Activated CD8-positive, alpha-beta memory T cell treated with anti-CD3 and anti-CD28 coated beads, Interleukin-2, amount 50 U/mL, for 1 hour (primary cell): Measurements from ENCODE around the gene C3.
"Not testable (repeated sequence)": the region's sequence is repeated elsewhere in the genome, so short reads cannot be mapped to it uniquely, and the experiment has no call there.

ENCODE experiments used
- DNase-seq: peaks from one replicate; pipeline ENCODE4 v3.0.0-alpha.2; 2020; ENCODE audit errors: extremely low read depth

C3 gene

DNA sequence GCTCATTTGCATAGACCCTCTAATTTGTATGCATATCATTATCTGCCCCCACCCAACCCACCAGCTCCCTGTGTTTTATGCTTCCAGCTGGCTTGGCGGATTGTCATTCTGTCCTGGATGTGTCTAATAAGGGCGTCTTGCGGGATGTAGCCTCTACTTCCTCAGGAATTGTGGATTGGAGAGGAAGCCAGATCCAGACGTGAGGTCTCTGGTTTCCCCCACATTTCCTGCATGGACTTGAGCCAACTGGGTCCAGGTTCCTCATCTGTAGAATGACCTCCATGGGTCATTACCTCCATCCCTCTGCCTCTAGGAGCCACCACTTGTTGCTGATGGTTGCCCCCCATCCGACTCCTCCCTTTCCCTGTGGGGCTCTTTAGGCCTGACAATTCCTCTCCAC, 57.7 kb downstream of the C3 start:
- DNase-seq: no peak

DNA sequence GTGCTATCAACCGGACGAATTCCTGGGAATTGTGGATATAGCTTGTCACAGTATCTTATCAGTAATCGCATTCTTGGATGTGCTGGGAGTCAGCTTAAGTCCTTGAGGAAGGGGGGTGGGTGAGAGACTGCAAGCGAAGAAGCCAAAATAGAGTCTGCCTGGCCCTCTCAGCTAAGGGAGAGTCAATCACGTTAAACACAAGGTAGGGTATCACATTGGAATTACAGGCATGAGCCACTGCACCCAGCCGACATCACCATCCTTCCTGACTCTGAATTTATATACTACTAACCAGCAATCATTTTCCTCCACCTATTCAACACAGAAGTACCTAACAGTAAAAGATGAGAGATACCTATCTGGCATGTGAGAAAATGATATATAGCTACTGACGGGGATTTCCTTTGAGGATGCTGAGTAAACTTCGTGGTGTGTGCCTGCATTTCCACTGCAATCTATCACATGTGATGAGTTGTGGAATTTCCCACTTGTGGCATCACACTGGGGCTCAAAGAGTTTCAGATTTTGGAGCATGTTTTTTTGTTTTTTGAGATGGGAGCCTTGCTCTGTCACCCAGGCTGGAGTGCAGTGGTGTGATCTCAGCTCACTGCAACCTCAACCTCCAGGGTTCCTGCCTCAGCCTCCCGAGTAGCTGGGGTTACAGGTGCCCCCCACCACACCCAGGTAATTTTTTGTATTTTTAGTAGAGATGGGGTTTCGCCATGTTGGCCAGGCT, 58.8 kb downstream of the C3 start:
- not testable (repeated sequence) for DNase-seq

DNA sequence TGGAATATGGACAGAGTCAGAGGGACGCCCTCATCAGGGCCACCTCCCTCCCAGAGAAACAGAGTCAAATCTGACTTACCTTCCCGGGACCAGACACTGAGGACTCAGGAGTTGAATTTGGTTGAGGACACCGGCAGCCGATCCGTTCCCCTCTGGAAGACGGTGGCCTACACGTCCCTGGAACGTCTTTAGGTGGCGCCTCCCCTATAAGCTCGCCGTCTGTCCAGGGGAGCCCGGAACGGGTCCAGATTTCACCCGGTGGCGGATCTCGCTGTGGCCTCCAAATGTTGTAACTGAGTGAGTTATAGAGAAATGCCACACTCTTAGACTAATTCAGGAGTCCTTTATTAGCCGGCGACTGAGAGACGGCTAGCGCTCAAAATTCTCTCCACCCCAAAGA, 59.5 kb downstream of the C3 start:
- DNase-seq: no peak

DNA sequence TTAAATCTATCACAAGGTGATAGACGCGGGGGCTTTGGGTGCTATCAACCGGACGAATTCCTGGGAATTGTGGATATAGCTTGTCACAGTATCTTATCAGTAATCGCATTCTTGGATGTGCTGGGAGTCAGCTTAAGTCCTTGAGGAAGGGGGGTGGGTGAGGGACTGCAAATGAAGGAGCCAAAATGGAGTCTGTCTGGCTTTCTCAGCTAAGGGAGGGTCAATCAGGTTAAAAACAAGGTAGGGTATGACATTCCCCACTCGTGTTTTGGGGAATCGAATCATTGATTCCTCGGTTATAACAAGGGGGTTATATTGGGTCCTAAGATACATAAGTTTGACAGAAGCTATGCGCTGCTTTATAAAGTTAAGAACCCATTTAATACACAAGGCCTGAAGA, 64.1 kb downstream of the C3 start:
- DNase-seq: not testable (repeated sequence)

DNA sequence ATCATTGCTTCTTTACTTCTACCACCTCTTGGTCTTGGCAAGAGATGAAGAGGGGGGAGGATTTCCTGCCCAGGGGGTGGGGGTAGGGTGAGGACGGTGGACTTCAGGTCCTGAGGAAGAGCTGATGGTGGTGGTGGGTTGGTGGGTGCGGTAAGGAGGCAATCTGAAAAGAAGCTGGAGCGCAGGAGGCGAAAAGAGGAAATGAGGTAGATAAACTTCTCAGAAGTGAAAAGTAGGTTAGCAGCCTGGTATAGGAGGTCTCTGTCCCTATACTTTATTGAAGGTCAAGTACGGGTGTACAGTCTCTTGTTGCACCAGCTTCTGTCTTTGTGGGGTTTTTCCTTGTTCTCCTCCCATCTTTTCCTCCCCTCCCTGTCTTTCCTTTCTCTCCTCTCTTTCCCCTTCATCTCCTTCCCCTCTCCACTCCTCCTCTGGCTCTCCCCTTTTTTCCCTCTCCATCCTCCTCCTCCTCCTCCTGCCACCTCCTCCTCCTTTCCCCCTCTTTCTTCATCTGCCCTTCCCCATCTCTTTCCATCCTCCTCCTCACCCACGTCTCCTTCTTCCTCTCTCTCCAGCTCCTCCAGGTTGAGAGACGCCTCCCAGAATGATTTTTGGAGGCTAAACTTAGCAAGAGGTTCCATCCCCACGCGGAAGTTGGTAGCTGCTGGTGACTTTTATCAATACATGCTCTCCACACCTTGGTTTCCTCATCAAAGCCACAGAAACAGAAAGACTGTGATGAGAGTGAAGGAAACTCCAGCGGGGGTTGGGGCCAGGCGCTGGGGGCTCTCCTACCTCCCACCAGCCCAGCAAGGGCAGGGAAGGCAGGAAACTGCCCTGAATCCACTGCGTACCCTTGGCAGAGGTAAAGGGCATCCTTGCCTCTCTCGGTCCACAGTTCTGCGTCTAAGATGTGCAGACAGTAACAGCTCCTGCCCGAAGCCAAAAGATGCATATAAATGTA, 65.8 kb downstream of the C3 start:
- DNase-seq: no peak

DNA sequence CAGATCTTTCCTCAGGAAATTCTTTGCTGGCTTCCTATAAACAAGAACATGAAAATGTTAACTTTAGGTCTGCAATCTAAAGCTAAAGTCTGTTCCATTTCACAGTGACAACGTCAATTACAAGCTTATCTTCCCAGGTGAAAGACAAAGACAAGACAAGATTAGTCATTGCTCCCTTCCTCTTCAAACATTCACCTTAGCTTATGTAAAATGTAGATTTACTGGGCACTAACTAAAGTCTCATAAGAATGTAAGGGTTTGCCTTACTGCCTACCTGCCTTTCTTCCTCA, 67.7 kb downstream of the C3 start:
- no peak for DNase-seq

DNA sequence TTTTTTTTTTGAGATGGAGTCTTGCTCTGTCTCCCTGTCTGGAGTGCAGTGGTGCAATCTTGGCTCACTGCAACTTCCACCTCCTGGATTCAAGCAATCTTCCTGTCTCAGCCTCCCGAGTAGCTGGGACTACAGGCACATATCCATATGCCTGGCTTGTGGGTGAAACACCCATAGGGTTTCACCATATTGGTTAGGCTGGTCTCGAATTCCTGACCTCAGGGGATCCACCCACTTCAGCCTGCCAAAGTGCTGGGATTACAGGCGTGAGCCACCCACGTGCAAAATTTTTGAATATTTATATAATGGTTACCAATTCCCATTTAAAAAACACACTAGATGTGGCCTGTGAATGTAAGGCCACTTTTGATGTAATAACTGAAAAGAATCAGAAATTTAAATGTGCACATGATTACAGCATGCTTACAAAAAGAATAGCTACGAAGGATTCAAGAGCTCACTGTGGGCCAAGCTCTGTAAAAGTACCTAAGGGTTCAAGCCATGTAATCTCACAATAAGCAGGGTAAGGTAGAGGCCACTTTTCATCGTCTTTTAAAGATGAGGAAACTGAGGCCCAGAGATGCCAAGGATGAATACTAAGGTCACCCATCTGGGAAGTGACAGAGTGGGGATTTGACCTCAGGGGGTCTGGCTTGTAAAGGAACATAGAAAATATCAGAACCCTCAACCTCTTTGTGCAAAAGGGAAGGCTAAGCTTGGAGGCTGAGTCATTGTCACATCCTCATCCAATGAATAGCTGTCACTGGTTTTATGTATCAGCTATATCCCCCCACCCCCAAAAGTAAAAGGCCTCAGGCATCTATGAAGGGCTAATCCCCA, 68.3 kb downstream of the C3 start:
- DNase-seq: no peak

DNA sequence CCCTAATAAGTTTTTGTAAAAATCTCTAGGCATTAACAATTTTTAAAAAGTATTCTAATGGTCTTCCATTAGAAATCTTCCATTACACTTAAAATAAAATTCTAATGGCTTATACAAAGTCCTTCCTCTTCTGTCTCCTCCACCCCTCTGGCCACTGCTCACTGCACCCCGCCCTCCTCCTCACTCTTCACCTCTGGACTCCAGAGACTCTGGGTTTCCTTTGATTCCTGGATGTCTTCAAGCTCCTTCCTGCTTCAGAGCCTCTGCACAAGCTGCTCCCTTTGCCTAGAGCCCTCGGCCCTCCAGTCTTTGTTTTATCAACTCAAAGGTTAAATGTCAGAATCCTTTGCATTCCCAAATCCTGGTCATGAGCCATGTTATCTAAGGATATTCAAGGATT, 71.3 kb downstream of the C3 start:
- no peak for DNase-seq

DNA sequence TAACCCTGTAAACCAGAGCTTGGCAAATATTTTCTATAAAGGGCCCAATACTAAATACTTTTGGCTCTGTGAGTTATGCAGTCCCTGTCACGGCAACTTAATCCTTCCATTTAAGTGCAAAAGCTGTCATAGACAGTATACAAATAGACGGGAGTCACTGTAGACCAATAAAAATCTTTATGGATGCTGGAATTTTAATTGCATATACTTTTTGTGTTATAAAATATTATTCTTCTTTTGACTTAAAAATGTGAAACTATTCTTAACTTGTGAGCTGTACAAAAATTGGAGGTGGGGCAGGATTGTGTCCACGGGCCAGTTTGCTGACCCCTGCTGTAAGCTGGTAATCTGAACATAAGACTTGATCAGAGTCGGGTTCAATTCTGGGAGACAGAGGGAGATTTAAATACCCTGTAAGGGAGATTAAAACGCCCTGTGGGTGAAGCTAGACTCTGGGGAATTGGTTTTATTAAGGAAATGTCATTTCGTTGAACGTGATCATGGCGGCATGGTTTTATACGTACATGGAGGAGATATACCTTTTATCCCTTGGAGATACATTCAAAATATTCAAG, 72.2 kb downstream of the C3 start:
- no peak for DNase-seq

DNA sequence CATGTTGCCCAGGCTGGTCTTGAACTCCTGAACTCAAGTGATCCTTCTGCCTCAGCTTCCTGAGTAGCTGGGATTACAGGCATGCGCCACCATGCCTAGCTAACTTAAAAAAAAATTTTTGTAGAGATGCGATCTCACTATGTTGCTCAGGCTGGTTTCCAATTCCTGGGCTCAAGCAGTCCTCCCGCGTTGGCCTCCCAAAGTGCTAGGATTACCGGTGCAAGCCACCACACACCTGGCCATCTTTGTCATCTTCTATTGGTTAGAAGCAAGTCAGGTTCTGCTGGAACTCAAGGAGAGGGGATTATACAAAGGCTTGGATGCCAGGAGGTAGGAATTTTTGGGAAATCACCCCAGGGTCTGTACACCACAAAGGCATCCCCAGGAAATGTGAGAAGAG, 75.7 kb downstream of the C3 start:
- no peak for DNase-seq

DNA sequence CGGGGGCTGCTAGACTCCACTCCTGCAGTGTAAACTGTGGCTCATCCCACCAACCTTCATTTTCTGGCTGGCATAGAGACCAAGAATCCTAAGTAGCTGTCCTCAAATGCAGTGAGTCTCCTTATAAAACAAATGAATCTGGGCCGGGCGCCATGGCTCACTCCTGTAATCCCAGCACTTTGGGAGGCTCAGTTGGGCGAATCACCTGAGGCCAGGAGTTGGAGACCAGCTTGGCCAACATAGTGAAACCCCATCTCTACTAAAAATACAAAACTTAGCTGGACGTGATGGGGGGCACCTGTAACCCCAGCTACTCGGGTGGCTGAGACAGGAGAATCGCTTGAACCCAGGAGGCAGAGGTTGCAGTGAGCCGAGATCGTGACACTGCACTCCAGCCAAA, 80.1 kb downstream of the C3 start:
- DNase-seq: not testable (repeated sequence)

DNA sequence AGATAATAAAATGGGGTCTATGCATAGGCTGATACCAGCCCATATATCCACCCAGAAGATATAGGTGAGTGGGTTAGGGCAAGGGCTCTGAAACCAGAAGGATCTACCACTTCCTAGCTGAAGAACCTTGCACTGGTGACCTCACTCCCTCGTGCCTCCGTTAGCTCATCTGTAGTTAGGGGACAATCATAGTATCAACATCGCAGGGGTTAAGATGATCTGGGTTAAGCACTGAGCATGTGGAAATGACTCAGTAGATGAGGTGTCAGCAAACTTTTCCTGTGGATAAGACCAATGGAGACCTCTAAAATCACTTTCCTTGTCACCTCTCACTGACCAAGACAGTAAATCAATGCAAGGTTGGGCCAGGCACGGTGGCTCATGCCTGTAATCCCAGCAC, 81.0 kb downstream of the C3 start:
- no peak for DNase-seq

DNA sequence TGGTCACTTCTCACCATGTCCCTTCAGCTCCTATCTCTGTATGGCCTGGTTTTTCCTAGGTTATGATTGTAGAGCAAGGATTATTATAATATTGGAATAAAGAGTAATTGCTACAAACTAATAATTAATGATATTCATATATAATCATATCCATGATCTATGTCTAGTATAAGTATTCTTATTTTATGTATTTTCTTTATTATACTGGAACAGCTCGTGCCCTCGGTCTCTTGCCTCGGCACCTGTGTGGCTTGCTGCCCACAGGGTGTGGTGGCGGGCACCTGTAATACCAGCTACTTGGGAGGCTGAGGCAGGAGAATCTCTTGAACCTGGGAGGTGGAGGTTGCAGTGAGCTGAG, 87.0 kb downstream of the C3 start:
- not testable (repeated sequence) for DNase-seq

DNA sequence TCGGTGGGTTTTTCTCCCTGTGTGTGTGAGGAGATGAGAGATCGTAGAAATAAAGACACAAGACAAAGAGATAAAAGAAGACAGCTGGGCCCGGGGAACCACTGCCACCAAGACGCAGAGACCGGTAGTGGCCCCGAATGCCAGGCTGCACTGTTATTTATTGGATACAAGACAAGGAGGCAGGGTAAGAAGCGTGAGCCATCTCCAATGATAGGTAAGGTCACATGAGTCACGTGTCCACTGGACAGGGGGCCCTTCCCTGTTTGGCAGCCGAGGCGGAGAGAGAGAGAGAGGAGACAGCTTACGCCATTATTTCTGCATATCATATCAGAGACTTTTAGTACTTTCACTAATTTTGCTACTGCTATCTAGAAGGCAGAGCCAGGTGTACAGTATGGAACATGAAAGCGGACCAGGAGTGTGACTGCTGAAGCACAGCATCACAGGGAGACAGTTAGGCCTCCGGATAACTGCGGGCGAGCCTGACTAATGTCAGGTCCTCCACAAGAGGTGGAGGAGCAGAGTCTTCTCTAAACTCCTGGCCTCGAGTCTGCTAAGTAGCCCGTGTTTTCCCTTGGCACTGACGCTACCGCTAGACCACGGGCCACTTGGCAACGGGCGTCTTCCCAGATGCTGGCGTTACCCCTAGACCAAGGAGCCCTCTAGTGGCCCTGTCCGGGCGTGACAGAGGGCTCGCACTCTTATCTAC, 87.5 kb downstream of the C3 start:
- not testable (repeated sequence) for DNase-seq

DNA sequence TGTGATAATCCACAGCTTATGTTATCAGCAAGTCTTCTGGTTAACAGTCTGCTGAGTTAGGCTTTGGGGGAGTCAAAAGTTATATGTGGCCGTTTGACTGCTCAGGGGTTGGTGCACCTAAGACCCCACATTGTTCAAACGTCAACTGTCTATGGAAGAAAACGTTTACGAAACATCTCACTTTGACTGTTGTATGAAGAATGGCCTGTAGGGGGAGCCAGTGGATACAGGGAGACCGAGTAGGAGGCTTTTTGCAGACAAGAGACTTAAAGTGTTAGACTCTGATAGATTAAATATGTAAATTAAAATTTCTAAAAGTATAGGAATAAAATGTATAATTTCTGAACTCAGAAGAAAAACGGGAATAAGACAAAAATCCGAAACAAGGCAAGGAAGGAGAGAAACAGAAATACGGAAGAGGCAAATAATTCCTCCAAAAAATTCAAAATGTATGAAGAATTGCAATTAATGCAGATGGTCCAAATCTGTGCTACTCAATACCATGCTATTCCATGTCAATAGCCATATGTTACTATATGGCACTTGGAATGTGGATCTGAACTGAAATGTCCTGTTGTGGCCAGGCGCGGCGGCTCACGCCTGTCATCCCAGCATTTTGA, 88.3 kb downstream of the C3 start:
- peak; percentile 70 for DNase-seq
